Smooth muscle cell (in vitro differentiated cells): ENCODE results near the gene UNC13D. TPM values are rescaled to one million over a fixed set of nuclear protein-coding genes. Genes with fewer than 3 reads are reported as not detected.

Experiments used
- DNase-seq: peaks from one replicate; lab custom pipeline; 2025; ENCODE audit not compliant: unreplicated experiment; lab: John Stamatoyannopoulos, UW
- H2AFZ ChIP-seq: fragments of 200-600 bp; sonication (generic); 2 replicates; pipeline ENCODE4 v1.6.0; 2016; ENCODE audit warnings: antibody characterized with exemption, low read depth, mild to moderate bottlenecking
- H3F3A ChIP-seq: fragments of 200-600 bp; sonication (generic); 2 replicates; pipeline ENCODE4 v1.6.0; 2017; ENCODE audit warnings: antibody characterized with exemption, low read depth
- H3K27ac ChIP-seq: fragments of 200-600 bp; sonication (generic); 2 replicates; pipeline ENCODE4 v1.5.1; 2016; ENCODE audit warnings: low read depth, mild to moderate bottlenecking
- H3K27me3 ChIP-seq: fragments of 200-600 bp; sonication (generic); 2 replicates; pipeline ENCODE4 v1.6.1; 2016; ENCODE audit warnings: low read depth, mild to moderate bottlenecking
- H3K36me3 ChIP-seq: fragments of 200-600 bp; sonication (generic); 2 replicates; pipeline ENCODE4 v1.5.1; 2016; ENCODE audit warnings: low read depth
- H3K4me1 ChIP-seq: fragments of 200-600 bp; sonication (generic); 2 replicates; pipeline ENCODE4 v1.5.1; 2016; ENCODE audit warnings: low read depth
- H3K4me2 ChIP-seq: fragments of 200-600 bp; sonication (generic); 2 replicates; pipeline ENCODE4 v1.6.0; 2016; ENCODE audit warnings: mild to moderate bottlenecking
- H3K4me3 ChIP-seq: fragments of 200-600 bp; sonication (generic); 2 replicates; pipeline ENCODE4 v1.5.1; 2016; ENCODE audit warnings: mild to moderate bottlenecking
- H3K79me2 ChIP-seq: fragments of 200-600 bp; sonication (generic); 2 replicates; pipeline ENCODE4 v1.6.0; 2016; ENCODE audit warnings: low read depth, mild to moderate bottlenecking
- H3K9ac ChIP-seq: fragments of 200-600 bp; sonication (generic); 2 replicates; pipeline ENCODE4 v1.6.0; 2016; ENCODE audit warnings: low read depth
- H3K9me3 ChIP-seq: fragments of 200-600 bp; sonication (generic); replicated peaks from 2 replicates; pipeline ENCODE4 v1.5.1; 2016; ENCODE audit warnings: low read depth
- H4K20me1 ChIP-seq: fragments of 200-600 bp; sonication (generic); 2 replicates; pipeline ENCODE4 v1.6.0; 2016; ENCODE audit warnings: low read depth
- CTCF ChIP-seq: fragments of 200-600 bp; sonication (generic); IDR thresholded peaks from 2 replicates; pipeline ENCODE4 v1.5.1; 2017; ENCODE audit warnings: borderline replicate concordance, mild to moderate bottlenecking, antibody characterized with exemption; ENCODE audit not compliant: insufficient read depth, poor library complexity, severe bottlenecking
- WGBS: methylation state at CpG from one replicate; pipeline ENCODE4 v1.1.7; 2016; ENCODE audit warnings: low lambda C conversion rate; 5-methylcytosine and 5-hydroxymethylcytosine counted together
- polyA plus RNA-seq: library from polyadenylated mRNA; unstranded; fragments of >200 nt; fragmentation: Nextera tagmentation; extraction: Ambion mirVana; gene quantifications from 2 replicates; pipeline ENCODE4 v1.2.1, GENCODE V29; 2016
- total RNA-seq: library from RNA; depleted of rRNA; stranded (reverse); fragments of >200 nt; gene quantifications from 2 replicates; pipeline ENCODE4 v1.2.3, GENCODE V29; 2014

The UNC13D gene
- total and polyA plus RNA-seq, 2 experiments from 2014 or later = 2.4 to 4.5 TPM

- DNase-seq = no peak
- Histone ChIP-seq H3F3A (no peaks in the 10 kb centered on the region), H4K20me1 (no peaks in the 10 kb centered on the region), H3K36me3 (no peaks in the 10 kb centered on the region), H3K9me3 (no peaks in the 10 kb centered on the region), H3K4me2 (no peak overlapping the region), H2AFZ (no peak overlapping the region), H3K79me2 (no peaks in the 10 kb centered on the region), H3K27me3 (no peaks in the 10 kb centered on the region), H3K4me3 (no peak overlapping the region), H3K4me1 (no peaks in the 10 kb centered on the region), H3K27ac (no peak overlapping the region), H3K9ac (no peak overlapping the region)
- WGBS = 96% methylated on average over 7 of the region's 7 CpGs
- TF ChIP-seq CTCF = no peak
Observed at GRCh38 chr17:75821552-75821951, 22.7 kb downstream of the UNC13D start.

GRCh38 chr17:75820094-75821080, 23.8 kb downstream of the UNC13D start:
- Histone ChIP-seq H3F3A (no peaks in the 10 kb centered on the region), H3K4me2 (no peak overlapping the region), H3K4me3 (no peak overlapping the region), H4K20me1 (no peaks in the 10 kb centered on the region), H3K9ac (no peak overlapping the region), H3K27ac (no peak overlapping the region), H3K9me3 (no peaks in the 10 kb centered on the region), H2AFZ (no peak overlapping the region), H3K36me3 (no peaks in the 10 kb centered on the region), H3K4me1 (no peaks in the 10 kb centered on the region), H3K27me3 (no peaks in the 10 kb centered on the region), H3K79me2 (no peaks in the 10 kb centered on the region)
- no peak for DNase-seq
- no peak for TF ChIP-seq CTCF
- 86% methylated on average over 21 of the region's 21 CpGs for WGBS

GRCh38 chr17:75819678-75820077, 24.5 kb downstream of the UNC13D start:
- Histone ChIP-seq H3K4me2 (no peak overlapping the region), H3K36me3 (no peaks in the 10 kb centered on the region)

More at GRCh38 chr17:75819678-75820077, 24.5 kb downstream of the UNC13D start:
- 98% methylated on average over 16 of the region's 16 CpGs for WGBS
- TF ChIP-seq CTCF = no peak
- no peak overlapping the region for H3K27ac ChIP-seq
- no peak overlapping the region for H3K9ac ChIP-seq
- DNase-seq = no peak
- H4K20me1 ChIP-seq = no peaks in the 10 kb centered on the region
- no peaks in the 10 kb centered on the region for H3K27me3 ChIP-seq
- H3K4me3 ChIP-seq = no peak overlapping the region
- H3K79me2 ChIP-seq = no peaks in the 10 kb centered on the region
- H3F3A ChIP-seq = no peaks in the 10 kb centered on the region
- H3K4me1 ChIP-seq = no peaks in the 10 kb centered on the region
- H2AFZ ChIP-seq = no peak overlapping the region
- no peaks in the 10 kb centered on the region for H3K9me3 ChIP-seq
